Dendritic cell treated with granulocyte-macrophage colony-stimulating factor and Interleukin-4, amounts not matched to agents 40 ng/mL and 50 ng/mL, for 4 days (primary cell): ENCODE data around the gene ARHGAP23.

Source experiments
- H3K27ac Mint-ChIP-seq: one replicate; pipeline ENCODE4 v1.8.0; 2022; ENCODE audit warnings: mild to moderate bottlenecking, mixed read lengths
- H3K27me3 Mint-ChIP-seq: one replicate; pipeline ENCODE4 v1.8.0; 2022; ENCODE audit warnings: mild to moderate bottlenecking, mixed read lengths
- H3K36me3 Mint-ChIP-seq: one replicate; pipeline ENCODE4 v1.8.0; 2022; ENCODE audit warnings: low read depth, mixed read lengths
- H3K4me1 Mint-ChIP-seq: one replicate; pipeline ENCODE4 v1.8.0; 2022; ENCODE audit warnings: low read depth, mixed read lengths
- H3K4me3 Mint-ChIP-seq: one replicate; pipeline ENCODE4 v1.8.0; 2022; ENCODE audit warnings: mild to moderate bottlenecking, moderate library complexity, mixed read lengths
- H3K9me3 Mint-ChIP-seq: one replicate; pipeline ENCODE4 v1.8.0; 2022; ENCODE audit warnings: mixed read lengths
- intact Hi-C: fragments of 100-400 bp; cut with micrococcal nuclease; formaldehyde crosslinking; loops from one replicate; pipeline ENCODE4 v1.15.0; 2022

Gene ARHGAP23

DNA sequence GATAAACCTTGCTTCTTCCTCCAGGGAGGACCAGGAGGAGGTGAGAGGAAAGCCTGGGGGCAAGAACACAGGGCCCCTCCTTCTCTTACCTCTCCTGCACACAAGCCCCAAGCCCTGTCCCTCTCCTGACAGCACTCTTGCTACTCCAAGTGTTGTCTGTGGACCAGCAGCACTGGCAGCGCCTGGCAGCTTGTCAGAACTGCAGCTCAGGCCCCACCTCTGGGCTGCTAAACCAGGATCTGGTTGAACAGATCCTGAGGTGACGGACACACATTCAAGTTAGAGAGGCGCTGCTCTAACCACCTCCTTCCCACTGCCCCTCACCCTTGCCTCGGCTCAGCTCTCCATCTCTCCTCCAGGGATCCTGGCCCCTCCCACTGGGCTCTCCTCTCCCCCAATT lies 121.0 kb downstream of the ARHGAP23 start:
- intact Hi-C loops, result no loop called here
- Mint-ChIP-seq H3K27me3 (peaks cover 57% of the 10 kb centered on the region), H3K27ac (no peak overlapping the region), H3K4me1 (peaks cover 12% of the 10 kb centered on the region), H3K36me3 (no peaks in the 10 kb centered on the region), H3K9me3 (no peaks in the 10 kb centered on the region), H3K4me3 (no peak overlapping the region)

DNA sequence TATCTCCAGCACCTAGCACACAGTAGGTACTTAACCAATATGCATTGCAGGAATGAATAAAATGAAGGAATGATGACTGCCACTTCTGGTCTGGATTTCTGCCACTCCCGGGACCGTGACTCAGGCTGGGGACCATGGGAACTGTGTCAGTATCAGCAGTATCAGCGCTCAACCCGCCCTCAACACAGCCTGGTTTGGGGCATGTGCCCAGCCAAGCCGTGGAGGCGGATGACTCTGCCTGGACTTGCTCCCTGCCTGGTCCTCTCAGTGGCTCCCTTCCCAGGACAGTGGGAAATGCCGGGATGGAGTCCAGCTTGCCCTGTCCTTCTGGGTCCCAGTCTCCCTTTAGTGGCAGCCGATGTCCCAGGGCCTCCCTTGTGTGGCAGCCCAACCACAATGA lies 122.4 kb downstream of the ARHGAP23 start:
- H3K9me3 Mint-ChIP-seq, result no peaks in the 10 kb centered on the region
- peaks cover 65% of the 10 kb centered on the region for H3K27me3 Mint-ChIP-seq
- H3K27ac Mint-ChIP-seq, result no peak overlapping the region
- intact Hi-C loops, result loop anchor here (10.0 kb wide), 1 partner anchor 184 kb away; the partner anchor contains the start of gene CISD3
- peaks cover 12% of the 10 kb centered on the region for H3K4me1 Mint-ChIP-seq
- H3K36me3 Mint-ChIP-seq, result no peaks in the 10 kb centered on the region
- no peak overlapping the region for H3K4me3 Mint-ChIP-seq

DNA sequence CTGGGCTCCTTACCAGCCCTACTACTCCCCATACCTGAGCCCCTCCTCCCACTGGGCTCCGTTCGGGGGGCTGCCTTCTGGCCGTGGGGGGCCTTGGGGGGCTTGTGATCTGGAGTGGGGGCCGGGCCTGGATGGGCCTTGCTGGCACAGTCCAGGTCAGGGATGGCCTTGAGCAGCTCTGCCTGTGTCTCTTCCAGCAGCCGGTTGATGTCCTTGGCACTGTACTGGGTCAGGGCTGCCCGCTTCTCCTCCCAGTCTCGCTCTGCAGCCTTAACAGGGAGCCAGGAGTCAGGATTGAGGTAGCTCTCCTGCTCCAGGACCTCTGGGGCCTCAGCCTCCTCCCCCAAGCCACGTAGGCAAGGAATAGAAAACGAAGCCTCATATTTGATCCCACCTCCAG lies 122.9 kb downstream of the ARHGAP23 start:
- no peaks in the 10 kb centered on the region for H3K36me3 Mint-ChIP-seq
- H3K4me1 Mint-ChIP-seq, result peaks cover 13% of the 10 kb centered on the region
- H3K27ac Mint-ChIP-seq, result no peak overlapping the region
- H3K9me3 Mint-ChIP-seq, result no peaks in the 10 kb centered on the region
- peaks cover 67% of the 10 kb centered on the region for H3K27me3 Mint-ChIP-seq
- H3K4me3 Mint-ChIP-seq, result no peak overlapping the region
- intact Hi-C loops, result loop anchor here (10.0 kb wide), 1 partner anchor 184 kb away; the partner anchor contains the start of gene CISD3

DNA sequence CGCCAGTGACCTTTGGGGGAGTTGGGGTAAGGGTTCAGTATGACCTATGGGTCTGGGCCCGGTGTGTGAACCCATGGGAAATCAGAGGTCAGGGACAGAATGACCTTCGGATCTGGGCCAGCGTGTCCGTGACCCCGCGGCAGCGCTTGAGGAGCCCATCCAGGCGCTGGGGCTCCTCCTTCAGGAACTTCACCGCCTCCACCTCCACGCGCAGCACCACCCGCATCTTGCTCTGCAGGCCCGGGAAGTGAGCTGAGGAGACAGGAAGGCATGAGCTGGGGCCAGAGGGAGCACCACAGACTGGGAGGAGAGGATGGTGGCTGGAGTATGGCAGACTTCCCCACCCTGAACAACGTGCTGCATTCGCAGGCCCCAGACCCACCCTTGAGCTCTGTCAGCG lies 124.1 kb downstream of the ARHGAP23 start:
- Mint-ChIP-seq H3K36me3 (no peaks in the 10 kb centered on the region), H3K9me3 (no peaks in the 10 kb centered on the region), H3K4me1 (peaks cover 16% of the 10 kb centered on the region), H3K27me3 (peaks cover 67% of the 10 kb centered on the region), H3K4me3 (no peak overlapping the region), H3K27ac (no peak overlapping the region)
- intact Hi-C loops, result loop anchor here (10.0 kb wide), 1 partner anchor 182 kb away; the partner anchor contains the start of gene CISD3

DNA sequence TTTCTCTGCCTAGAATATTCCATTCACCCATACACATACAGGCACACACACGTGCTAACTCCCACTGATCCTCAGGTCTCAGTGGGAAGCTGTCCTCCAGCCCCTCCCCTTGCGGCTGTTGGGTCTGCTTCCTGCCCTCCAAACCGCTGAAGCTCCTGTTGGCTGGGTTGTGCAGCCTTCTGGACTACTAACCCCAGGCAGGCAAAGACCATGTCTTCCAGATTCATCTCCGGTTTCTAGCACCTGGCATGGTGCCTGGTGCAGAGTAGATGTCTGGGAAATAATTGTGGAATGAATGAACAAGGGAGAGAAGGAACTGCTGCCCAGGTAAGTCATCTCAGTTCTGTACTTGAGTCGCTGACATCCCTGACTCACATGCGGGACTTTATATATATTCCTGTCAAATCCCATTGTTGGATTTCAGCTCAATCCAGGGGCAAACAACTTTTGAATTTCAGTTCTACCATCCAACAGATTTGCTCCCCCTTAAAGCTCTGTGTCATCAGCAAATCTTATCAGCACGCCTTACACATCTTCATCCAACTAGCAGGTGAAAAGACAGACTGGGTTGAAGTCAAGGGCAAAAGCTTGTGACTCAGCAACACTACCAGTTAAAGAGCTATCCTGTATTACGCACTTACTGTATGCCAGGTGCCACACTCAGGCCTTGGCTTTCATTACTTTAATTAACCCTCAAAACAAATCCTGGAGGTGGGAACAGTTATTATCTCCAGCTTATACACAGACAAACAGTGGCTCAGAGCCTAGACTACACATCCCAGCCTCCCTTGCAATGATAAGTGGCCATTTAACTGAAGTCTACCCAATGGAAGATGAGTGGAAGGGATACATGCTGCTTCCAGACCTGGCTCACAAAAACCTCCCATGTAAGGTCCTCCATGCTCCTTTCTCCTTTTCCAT lies 126.4 kb downstream of the ARHGAP23 start:
- no peaks in the 10 kb centered on the region for H3K9me3 Mint-ChIP-seq
- no peaks in the 10 kb centered on the region for H3K36me3 Mint-ChIP-seq
- H3K27ac Mint-ChIP-seq, result no peak overlapping the region
- H3K4me3 Mint-ChIP-seq, result no peak overlapping the region
- intact Hi-C loops, result loop anchor here (5.0 to 10.0 kb wide), 2 partner anchors 43 to 180 kb away; partner anchors contain the start of gene CISD3
- peaks cover 37% of the 10 kb centered on the region for H3K4me1 Mint-ChIP-seq
- peaks cover 73% of the 10 kb centered on the region for H3K27me3 Mint-ChIP-seq

DNA sequence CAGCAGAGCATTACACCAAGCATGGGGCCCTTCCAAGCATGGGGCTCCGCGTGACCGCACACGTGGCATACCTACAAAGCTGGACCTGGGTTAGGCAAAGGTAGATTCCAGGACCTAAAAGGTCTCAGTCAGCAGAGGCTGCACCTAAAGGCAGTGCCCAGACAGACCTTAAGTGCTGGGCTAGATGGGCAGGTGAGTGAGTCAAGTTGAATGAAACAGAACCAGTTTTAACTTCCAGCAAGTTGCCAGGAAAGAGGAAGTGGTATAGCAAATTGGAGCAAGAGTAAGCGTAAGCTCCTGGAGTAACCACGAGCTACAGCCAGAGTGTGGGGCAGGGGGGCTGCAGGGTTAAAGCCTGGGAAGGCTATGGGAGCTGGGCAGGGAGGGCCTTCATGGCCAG lies 128.0 kb downstream of the ARHGAP23 start:
- Mint-ChIP-seq H3K27ac (no peak overlapping the region), H3K27me3 (peaks cover 82% of the 10 kb centered on the region), H3K36me3 (no peaks in the 10 kb centered on the region), H3K9me3 (no peaks in the 10 kb centered on the region), H3K4me1 (peaks cover 50% of the 10 kb centered on the region), H3K4me3 (no peak overlapping the region)
- intact Hi-C loops, result loop anchor here (5.0 to 10.0 kb wide), 2 partner anchors 41 to 179 kb away; partner anchors contain the start of gene CISD3

DNA sequence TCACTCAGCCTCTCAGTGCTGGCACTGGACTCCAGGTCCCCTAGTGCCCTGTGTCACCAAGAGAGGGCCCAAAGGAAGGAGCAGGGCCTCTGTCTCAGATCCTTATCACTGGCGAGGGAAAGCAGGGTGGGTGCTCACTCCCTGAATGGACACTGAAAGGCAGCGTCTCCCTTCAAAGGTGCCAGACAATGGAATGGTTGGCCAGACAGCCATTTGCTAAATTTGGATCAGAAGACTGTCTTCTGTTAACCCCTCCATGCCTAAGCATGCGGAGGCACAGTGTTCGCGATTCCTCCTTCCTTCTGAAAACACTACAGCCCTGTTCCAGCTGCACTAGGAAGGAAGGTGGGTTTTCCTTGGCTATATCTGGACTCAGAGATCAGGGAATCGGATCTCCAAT lies 129.1 kb downstream of the ARHGAP23 start:
- H3K36me3 Mint-ChIP-seq, result no peaks in the 10 kb centered on the region
- intact Hi-C loops, result loop anchor here (5.0 to 10.0 kb wide), 2 partner anchors 40 to 177 kb away; partner anchors contain the start of gene CISD3
- H3K27ac Mint-ChIP-seq, result no peak overlapping the region
- H3K4me1 Mint-ChIP-seq, result peaks cover 54% of the 10 kb centered on the region
- H3K27me3 Mint-ChIP-seq, result peaks cover 81% of the 10 kb centered on the region
- no peaks in the 10 kb centered on the region for H3K9me3 Mint-ChIP-seq
- H3K4me3 Mint-ChIP-seq, result no peak overlapping the region

DNA sequence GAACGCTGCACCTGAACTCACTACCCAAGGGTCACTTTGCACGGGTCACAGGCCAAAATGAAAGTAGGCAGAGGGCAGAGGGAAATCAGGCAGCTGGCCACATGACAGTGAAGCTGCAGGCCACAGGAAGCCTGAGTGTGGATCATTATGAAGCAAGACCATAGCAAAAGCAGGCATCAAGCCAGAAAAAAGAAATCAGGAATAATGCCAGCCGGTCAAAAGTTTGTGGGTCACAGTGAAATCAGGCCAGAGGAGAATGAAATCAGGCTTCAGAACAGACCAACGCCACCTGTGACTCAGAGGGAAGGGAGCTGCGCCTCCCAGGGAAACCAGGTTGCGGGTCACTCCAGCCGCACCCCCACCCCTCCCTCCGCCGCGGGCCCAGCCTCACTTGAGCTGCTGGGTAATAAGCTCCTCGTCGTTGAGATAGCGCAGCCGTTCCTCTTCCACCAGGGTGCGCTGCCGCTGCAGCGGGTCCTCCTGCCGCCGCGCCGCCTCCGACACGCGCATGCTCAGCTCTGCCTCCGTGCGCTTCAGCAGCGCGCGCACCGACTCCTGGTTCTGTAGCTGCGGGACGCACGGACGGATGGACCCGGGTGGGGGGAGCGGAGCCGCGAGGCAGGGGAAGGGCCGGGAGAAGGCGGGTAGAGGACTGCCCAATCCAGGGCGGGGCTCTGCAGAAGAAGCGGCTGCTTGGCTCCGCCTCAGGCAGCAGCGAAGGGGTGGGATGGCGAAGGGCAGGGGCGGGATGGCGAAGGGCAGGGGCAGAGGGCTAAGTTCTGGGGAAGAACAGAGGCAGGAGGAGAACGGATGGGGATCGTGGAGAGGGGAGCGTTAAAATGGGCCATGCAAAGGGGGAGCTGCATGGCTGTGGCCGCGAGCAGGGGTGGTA lies 129.8 kb downstream of the ARHGAP23 start:
- peak overlapping the region; percentile 61 for H3K4me3 Mint-ChIP-seq
- intact Hi-C loops, result loop anchor here (2.0 to 10.0 kb wide), 4 partner anchors 27 to 177 kb away; partner anchors contain the start of gene CISD3
- no peaks in the 10 kb centered on the region for H3K36me3 Mint-ChIP-seq
- H3K27ac Mint-ChIP-seq, result peak overlapping the region; percentile 10
- peaks cover 83% of the 10 kb centered on the region for H3K27me3 Mint-ChIP-seq
- H3K4me1 Mint-ChIP-seq, result peaks cover 55% of the 10 kb centered on the region
- no peaks in the 10 kb centered on the region for H3K9me3 Mint-ChIP-seq

DNA sequence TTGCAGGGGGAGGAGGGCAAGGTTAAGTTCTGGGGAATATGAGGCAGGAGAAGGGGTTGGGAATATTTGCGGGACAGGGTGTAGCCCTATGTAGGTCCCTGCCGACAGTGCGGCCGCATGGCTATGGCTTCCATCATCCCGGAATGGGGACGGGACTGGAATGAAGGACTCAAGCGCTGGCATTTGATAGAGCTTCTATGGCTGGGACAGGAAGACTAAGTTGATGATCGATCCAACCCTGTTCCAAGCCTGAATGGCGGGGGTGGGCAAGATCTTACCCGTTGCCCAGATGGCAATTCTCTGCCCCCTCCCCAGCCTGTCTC lies 130.4 kb downstream of the ARHGAP23 start:
- Mint-ChIP-seq H3K4me1 (peaks cover 59% of the 10 kb centered on the region), H3K27ac (peak overlapping the region; percentile 10), H3K9me3 (no peaks in the 10 kb centered on the region), H3K4me3 (peak overlapping the region; percentile 61), H3K27me3 (peaks cover 84% of the 10 kb centered on the region), H3K36me3 (no peaks in the 10 kb centered on the region)
- intact Hi-C loops, result loop anchor here (2.0 to 10.0 kb wide), 4 partner anchors 26 to 176 kb away; partner anchors contain the start of gene CISD3

DNA sequence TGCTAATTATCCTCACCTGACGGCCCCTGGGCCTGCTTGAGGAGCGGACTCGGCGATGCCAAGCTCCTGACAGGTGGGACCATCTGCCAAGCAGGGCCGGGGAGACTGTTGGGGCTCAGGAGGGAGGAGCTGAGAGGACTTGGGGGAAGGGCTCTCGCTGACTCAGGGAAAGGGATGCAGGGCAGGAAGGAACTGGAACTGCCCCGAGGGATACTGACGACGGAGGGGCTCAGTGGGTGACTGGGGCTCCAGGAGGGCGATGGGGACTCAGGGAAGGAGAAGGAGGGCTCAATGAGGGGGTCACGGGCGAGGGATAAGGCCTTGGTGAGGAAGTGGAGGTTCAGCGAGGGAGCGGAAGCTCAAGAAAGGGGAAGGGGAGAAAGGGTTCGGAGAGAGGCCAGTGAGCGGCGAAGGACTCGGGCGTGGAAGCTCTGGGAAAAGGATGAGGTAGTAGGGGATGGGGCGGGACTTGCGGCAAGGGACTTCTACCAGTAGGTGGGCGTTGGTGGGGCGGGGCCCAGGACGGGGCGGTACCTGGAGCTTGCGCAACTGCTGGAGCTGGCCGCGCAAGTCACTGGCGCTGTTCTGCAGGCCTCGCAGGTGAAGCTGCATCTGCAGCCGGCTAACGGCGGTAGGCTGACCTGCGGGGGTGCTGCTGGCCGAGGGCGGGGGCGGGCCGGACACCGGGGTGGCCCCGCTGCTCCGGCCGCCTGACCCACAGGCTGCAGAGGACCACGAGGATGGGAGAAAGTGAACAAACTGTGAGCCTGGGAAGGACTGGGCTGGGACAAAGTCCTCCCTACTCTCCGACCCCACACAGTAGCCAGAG lies 131.0 kb downstream of the ARHGAP23 start:
- peaks cover 85% of the 10 kb centered on the region for H3K27me3 Mint-ChIP-seq

DNA sequence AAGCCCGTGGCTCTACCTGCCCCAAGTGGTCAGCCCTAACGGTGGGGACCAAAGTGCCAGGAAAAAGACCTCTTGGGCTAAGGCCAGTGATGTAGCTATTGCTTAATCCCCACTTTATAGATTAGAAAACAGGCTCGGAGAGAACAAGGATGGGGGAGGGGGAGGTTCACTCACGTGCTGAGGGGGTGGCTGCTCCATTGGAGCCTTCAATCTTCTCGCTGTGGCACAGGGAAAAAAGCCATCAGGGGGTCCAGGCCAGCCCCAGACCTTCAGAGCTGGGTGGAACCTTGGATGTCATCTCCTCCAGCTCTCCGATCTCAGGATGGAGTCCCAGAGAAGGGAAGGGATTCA lies 131.6 kb downstream of the ARHGAP23 start:
- Mint-ChIP-seq H3K27me3 (peaks cover 83% of the 10 kb centered on the region), H3K4me3 (no peak overlapping the region), H3K36me3 (no peaks in the 10 kb centered on the region), H3K27ac (no peak overlapping the region), H3K4me1 (peaks cover 63% of the 10 kb centered on the region), H3K9me3 (no peaks in the 10 kb centered on the region)
- intact Hi-C loops, result loop anchor here (2.0 to 10.0 kb wide), 4 partner anchors 25 to 175 kb away; partner anchors contain the start of gene CISD3

More for the DNA sequence above, 131.0 kb downstream of the ARHGAP23 start:
- Mint-ChIP-seq H3K9me3 (no peaks in the 10 kb centered on the region), H3K36me3 (no peaks in the 10 kb centered on the region), H3K4me3 (peak overlapping the region; percentile 61), H3K27ac (peak overlapping the region; percentile 10), H3K4me1 (peaks cover 63% of the 10 kb centered on the region)
- intact Hi-C loops, result loop anchor here (2.0 to 10.0 kb wide), 4 partner anchors 26 to 176 kb away; partner anchors contain the start of gene CISD3

DNA sequence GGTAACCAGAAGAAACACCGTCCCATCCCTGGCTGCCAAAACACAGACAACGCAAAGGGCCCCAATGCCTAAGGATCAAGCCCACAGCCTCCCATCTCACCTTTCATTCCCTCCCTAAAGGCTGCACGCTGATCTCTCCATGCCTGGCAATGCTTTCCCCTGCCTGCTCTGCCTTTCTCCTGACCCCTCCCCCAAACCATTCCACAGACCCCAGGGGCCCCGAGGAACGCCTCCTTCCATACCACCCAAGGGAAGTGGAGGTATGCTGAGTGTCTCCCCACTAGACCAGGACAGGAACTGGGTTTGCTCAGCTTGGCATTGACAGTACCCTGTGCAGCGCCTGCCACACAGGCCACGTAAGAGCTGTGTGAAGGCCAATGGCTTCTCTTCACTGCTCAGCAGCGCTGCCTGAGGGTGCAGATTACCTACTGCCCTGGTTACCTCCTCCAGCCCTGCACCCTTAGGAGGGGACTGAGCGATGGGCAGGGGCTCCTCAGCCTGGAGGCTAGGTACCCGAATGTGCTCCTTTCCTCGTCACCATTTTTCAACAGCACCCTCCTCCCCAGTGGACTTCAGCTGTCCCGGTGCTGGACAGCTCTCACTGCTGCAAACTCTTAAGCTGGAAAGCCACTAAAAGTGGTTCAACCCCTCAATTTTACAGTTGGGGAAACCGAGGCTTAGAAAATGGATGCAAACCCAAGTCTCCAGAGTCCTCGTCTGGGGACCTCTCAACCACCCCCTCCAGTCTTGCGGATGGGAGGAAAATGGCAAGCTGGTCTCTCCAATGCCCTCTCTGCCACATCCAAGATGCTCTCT lies 132.4 kb downstream of the ARHGAP23 start:
- H3K36me3 Mint-ChIP-seq, result no peaks in the 10 kb centered on the region
- H3K27ac Mint-ChIP-seq, result no peak overlapping the region
- H3K9me3 Mint-ChIP-seq, result no peaks in the 10 kb centered on the region
- intact Hi-C loops, result no loop called here
- H3K4me3 Mint-ChIP-seq, result no peak overlapping the region
- peaks cover 63% of the 10 kb centered on the region for H3K4me1 Mint-ChIP-seq
- H3K27me3 Mint-ChIP-seq, result peaks cover 82% of the 10 kb centered on the region
